GM18909 (cell line): ENCODE measurements around the gene RFX7.
"Not testable (repeated sequence)": the region's sequence is repeated elsewhere in the genome, so short reads cannot be mapped to it uniquely, and the experiment has no call there.

Source experiments
- ATAC-seq: cut with Tn5 transposase; IDR thresholded peaks from one replicate; pipeline ENCODE4 v1.9.1; 2021; ENCODE audit warnings: mild to moderate bottlenecking; ENCODE audit not compliant: unreplicated experiment, poor library complexity

Gene RFX7

GRCh38 chr15:56154768-56155167, 88.9 kb downstream of the RFX7 start:
- not testable (repeated sequence) for ATAC-seq

DNA sequence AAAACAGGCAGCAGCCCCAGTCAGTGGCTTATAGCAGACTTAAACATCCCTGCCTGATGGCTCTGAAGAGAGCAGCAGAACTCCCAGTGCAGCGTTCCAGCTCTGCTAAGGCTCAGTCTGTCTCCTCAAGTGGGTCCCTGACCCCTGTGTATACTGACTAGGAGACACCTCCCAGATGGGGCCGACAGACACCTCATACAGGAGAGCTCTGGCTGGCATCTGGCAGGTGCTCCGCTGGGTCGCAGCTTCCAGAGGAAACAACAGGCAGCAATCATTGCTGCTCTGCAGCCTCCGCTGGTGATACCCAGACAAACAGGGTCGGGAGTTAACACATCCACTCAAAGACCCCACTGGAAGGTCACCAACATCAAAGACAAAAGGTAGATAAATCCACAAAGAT, 93.5 kb downstream of the RFX7 start:
- ATAC-seq, result no peak

DNA sequence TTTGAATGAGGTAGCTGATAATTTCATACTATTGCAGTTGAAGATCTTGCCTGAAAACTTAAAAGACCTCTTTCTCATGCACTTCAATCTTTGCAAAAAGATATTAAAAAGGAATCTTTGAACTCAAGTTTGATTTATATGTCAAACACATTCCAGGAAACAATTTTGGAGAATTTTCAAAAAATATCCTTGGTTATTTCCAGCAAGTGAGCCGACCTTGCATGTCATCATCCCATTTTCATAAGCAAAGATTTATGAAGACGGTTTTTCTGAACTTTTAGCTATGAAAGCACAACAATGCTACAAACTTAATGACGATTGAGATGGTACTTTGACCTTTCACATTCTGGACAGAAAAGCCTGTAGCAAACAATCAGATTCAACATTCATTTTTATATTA, 95.6 kb downstream of the RFX7 start:
- ATAC-seq, result no peak

- ATAC-seq, result no peak
These were observed 96.9 kb downstream of the RFX7 start for GRCh38 chr15:56146756-56147155.

DNA sequence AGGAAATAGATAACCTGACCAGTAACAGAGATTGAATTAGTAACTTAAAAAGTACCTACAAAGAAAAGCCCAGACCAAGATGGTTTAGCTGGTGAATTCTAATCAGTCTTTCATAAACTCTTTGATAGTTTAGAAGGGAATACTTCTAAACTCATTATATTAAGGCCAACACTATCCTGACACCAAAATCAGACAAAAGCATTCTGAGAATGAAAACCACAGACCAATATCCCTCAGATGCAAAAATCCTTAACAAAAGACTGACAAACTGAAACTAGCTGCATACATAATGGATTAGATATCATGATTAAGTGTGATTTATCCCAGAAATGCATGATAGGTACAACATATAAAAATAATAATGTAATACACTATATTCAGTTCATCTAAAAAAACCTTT, 115.6 kb downstream of the RFX7 start:
- no peak for ATAC-seq

GRCh38 chr15:56126409-56126808, 117.3 kb downstream of the RFX7 start:
- ATAC-seq, result no peak

- no peak for ATAC-seq
These were observed 119.3 kb downstream of the RFX7 start for GRCh38 chr15:56124391-56124790.

GRCh38 chr15:56105855-56106254, 137.8 kb downstream of the RFX7 start:
- no peak for ATAC-seq

- ATAC-seq, result no peak
These were observed 141.2 kb downstream of the RFX7 start for GRCh38 chr15:56102441-56102840.

DNA sequence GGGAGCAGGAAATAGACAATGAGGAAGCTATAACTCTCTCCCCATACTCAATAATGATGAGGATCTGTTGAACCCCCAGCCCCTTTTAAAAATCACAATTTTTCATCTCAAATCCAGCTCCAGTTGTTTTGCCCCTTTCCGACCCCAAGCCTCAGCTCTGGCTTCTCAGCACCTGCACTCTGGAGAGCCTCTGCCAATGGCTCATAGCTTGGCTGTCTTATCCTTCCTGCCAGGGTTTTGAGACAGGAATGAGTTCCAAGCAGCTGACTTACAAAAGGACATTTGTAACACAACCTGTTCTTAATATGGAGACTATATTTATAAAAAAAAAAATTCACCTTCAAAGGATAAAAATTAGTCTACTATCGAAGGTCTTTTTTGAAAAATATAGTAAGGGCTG, 144.4 kb downstream of the RFX7 start:
- no peak for ATAC-seq

GRCh38 chr15:56098195-56098863, 145.3 kb downstream of the RFX7 start:
- no peak for ATAC-seq

- no peak for ATAC-seq
These were observed 148.3 kb downstream of the RFX7 start for GRCh38 chr15:56095406-56095805.

GRCh38 chr15:56094171-56094570, 149.5 kb downstream of the RFX7 start:
- ATAC-seq, result no peak

DNA sequence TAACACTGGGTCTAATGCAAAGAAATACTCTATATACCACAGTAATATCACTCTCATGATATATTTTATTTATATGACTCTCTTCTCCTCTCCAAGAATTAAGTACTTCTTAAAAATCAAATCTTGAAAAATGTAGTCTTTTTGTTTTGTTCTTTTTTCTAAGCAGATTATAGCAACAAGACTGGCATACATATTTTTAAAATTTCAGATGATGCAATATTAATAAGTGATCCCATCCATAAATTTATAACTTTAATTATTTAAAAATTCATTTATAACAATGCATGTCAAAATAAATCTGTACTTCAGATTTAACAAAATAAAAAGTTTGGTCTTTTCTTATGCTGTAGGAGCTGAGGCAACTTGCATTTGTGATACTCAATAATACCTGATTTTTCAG, 155.3 kb downstream of the RFX7 start:
- no peak for ATAC-seq

DNA sequence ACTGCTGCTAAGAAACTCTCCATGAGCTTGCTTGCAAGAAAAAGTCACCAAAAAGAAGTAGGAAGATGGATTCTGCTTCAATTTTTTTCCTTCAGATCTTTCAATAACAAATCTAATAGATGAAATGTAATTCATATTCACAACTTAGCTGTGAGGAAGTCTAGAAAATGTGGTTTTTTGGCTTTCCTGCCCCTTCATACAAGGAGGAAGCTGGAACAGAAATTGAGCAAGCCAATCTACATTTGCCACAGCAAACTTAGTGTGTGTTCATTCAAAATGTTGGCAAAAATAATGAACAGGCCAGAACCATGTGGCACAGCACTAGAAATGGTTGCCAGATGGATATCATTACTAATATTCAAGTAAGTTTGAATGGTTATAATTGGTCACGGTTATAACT, 157.1 kb downstream of the RFX7 start:
- ATAC-seq, result no peak

DNA sequence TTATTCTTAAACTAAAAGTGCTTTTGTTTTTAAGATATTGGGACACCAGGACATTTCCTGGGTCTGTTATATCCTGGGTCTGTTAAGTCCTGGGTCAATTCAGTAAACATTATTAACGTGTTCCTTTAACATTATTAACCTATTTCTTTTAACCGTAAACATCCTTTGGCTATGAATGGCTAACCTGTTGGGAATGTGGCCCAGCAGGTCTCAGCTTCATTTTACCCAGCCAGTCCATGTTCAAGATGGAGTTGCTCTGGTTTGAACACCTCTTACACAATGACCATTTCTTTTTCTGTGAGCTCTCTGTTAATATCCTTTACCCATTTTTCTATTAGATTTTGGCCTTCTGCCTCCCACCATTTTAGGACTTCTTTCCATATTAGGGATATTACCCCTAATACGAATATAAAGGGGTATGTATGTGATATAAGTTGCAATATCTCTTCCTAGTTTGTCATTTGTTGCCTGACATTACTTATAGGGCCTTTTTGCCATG, 161.4 kb downstream of the RFX7 start:
- no peak for ATAC-seq

DNA sequence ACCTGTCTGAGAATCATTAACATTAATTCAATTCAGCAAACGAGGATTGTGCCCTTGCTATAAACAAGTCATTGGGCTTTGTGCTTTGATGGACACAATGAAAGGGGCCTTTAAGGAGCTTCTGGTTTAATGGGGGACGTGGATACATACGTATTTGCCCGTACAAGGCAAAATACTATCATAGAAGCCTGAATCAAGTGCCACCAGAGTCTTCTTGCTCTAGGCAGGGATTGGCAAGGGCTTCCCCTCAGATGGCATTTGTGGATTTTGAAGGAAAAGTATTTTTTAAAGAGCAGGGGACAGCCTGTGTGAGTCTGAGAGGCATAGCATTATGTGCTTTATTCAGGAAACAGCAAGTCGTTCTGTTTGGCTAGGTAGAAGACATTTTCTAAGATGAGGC, 166.6 kb downstream of the RFX7 start:
- no peak for ATAC-seq

DNA sequence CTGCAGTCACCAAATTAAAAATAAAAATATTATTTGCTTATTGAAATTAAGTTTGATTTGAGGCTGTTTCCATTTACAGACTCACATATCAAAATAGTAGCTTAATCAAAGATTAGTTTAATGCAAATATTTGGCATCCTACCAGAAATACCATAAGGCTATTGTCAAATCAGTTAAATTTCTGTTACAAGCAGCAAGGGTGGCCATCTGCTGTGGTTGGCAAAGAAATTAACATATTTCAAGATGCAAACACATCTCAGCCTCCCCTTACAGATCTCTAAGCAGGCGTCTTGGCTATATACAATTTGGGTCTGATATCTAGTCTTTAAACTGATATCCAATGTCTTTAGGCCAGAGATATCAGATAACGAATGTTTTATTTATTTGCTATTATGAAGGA, 167.0 kb downstream of the RFX7 start:
- ATAC-seq, result no peak

DNA sequence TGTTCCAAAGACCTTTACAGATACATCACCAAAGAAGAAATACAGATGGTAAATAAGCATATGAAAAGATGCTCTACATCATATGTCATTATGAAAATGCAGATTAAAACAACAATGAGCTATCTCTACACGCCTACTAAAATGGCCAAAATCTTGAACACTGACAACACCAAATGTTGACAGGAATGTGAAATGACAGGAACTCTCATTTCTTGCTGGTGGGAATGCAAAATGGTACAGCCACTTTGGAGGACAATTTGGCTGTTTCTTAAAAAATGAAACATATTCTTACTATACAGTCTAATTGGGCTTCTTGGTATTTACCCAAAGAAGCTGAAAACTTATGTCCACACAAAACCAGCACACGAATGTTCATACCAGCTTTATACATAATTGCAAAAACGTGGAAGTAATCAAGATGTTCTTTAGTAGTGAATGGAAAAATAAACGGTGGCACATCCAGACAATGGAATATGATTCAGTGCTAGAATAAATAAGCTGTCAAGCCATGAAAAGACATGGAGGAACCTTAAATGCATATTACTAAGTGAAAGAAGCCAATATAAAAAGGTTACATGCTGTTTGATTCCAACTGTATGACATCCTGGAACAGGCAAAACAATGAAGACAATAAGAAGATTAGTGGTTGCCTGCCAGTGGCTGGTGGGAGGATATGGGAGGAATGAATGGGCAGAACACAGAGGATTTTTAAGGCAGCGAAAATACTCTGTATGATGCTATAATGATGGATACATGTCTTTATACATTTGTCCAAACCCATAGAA, 169.0 kb downstream of the RFX7 start:
- ATAC-seq, result no peak

- ATAC-seq, result no peak
These were observed 179.5 kb downstream of the RFX7 start for GRCh38 chr15:56064152-56064551.

DNA sequence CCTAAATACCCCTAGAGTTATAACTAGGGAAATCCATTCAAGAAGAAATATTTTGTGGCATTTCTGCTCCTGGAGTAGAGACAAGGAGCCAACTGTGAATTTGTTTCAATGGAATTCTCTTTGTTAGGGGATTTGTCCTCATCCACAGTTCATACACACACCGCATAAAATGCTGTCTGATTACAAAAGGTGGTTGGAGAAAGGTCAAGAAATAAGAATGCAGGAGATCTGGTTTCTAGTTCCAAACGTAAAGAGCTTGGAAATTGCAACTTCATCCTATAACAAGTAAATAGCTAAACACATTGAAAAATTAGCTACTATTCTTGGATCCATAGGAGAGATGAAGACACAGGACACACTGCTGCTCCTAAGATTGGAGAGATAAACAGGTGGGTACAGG, 184.0 kb downstream of the RFX7 start:
- ATAC-seq, result no peak

DNA sequence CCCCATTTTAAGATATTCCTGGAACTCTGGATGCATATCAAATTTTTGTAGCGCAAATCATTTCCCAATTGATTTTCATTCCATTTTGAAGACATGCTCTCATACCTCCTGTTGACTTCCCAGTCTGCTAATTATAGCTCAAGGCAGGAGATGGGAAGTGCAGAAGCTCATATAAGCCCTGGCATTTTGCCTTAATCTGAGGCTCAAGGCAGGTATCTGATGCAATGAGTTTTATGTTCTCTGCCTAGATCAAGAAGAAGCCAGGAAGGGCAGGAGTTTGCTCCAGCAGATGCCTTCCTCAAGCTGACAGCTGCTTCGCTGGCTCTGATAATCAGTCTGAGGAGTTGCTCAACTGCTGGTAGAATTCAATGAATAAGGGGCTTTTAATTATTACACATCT, 184.7 kb downstream of the RFX7 start:
- no peak for ATAC-seq
